AG08396 (cell line): ENCODE measurements around the gene RBMS1.
"Not testable (repeated sequence)": the region's sequence is repeated elsewhere in the genome, so short reads cannot be mapped to it uniquely, and the experiment has no call there.

ENCODE experiments used
- DNase-seq: peaks from one replicate; pipeline ENCODE4 v3.0.0; 2012; ENCODE audit warnings: low spot score, mixed read lengths

RBMS1 gene

GRCh38 chr2:160433466-160434140, 60.0 kb downstream of the RBMS1 start:
- DNase-seq: no peak

DNA sequence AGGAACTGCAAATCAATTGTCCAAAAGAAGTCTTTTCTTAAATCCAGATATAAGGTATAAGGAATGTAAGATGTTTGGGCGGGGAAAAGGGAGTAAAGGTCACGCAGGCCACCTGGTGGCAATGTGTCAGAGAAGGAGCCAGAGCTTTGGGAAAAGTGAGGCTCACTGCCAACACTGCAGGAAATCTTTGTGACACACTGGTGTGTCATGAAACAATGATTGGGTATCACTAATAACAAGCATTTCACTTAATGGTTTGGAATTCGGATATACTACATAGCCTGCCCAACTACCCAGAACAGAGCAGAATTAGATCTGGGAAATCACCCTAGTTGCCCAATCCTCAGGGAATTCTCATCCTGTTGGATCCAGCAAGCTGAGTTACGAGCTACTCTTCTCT, 61.0 kb downstream of the RBMS1 start:
- peak; percentile 54 for DNase-seq

GRCh38 chr2:160431441-160431840, 62.2 kb downstream of the RBMS1 start:
- DNase-seq: no peak

GRCh38 chr2:160430001-160430344, 63.6 kb downstream of the RBMS1 start:
- DNase-seq: no peak

DNA sequence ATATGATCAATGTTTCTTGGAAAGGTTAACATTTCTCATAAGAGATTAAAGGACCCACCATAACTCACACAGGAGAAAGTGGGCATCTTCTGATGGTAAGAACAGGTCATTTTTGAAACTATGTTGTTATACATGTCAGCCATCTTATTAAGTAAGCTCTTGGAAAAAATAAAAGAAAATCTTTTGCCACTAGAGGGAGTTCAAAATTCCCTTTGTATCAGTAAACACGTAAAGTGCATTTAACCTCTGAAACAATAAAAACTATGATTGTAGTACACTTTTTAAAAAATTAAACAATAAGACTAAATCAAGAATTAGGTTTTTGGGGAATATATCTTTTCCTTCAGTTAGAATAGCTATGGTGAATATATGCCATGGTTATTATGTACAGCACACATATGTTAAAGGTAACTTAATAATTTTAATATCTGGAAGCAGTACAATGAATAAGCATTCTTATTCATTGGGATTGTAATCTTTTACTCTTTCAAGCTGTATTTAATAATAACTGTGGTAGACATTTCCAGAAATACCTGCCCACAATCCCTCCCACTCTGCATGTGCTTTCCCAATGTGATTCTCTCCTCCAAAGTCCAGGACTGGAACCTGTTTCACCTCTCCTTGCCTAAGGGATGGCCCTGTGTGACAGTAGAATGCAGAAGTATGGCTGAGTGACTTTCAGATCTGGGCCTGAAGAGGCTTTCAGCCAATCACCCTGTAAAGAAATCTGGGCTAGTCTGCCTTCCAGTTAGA, 64.2 kb downstream of the RBMS1 start:
- no peak for DNase-seq

GRCh38 chr2:160428405-160428763, 65.2 kb downstream of the RBMS1 start:
- DNase-seq: no peak

- DNase-seq: peak; percentile 37
Observed at GRCh38 chr2:160427629-160428404, 65.8 kb downstream of the RBMS1 start.

DNA sequence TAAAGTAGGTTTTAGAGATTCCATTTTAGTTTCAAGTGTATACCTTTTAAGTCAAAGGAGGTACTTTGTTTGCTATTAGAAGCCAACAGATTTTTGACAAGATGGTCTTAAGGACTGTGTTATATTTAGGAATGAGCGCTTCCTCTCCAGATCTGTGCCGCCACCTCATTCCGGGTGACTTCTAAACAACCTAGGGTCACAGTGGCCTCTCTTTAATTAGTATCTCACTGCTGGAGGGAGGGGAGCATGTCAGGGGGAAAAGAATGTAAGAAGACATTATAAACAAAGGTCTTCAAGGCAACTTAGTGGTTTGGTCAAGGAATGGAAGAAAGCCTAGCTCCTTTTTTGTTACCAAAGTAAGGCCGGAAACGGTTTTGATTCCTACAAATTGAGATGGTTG, 67.0 kb downstream of the RBMS1 start:
- no peak for DNase-seq

DNA sequence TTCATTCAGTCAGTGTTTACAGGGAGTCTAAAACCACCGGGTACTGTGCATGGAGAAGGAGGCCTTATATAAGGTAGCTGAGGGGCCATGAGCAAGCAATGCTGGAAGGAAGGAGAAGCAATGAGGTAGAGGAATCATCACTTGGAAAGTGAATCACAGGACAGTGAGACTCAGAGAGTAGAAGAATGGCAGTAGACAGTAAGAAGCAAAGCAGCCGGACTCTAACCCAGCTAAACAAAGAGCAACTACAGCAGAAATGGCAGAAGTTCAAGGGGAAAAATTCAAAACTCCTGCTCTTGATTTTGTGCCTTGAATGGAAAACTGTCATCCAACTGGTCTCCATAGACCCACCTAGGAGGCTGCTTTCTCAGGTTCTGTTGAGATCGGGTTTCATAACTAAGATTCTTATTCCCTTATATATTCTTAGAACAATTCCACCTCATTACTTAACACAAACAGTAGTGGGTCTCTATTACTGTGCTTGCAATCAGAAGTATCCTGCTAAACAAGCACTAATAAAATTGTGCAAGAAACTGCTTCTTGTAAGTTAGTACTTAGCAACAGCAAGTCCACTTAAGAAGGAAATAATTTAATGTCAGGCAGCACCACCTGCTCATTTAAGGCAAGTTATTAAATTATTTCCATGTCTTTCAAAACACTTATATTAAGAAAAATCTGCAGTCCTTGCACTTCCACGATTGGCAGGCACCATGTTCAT, 68.0 kb downstream of the RBMS1 start:
- no peak for DNase-seq

DNA sequence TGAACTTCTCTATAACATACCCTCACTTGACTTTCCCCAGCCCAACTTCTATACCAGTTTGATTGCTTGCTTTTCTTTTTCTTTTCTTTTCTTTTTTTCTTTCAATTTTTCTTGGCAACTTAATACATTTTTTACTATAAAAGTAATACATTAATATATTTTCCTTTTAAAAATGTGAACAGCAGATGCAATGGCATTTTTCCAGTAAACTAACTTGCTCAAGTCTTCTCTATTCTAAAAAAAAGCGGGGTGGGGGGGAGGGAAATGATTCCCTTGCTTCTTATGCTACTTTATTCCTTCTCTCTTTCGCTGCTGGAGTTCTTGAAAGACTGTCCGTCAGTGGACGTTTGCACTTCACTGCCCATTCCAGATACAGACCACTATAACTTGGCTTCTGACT, 70.5 kb downstream of the RBMS1 start:
- DNase-seq: no peak

DNA sequence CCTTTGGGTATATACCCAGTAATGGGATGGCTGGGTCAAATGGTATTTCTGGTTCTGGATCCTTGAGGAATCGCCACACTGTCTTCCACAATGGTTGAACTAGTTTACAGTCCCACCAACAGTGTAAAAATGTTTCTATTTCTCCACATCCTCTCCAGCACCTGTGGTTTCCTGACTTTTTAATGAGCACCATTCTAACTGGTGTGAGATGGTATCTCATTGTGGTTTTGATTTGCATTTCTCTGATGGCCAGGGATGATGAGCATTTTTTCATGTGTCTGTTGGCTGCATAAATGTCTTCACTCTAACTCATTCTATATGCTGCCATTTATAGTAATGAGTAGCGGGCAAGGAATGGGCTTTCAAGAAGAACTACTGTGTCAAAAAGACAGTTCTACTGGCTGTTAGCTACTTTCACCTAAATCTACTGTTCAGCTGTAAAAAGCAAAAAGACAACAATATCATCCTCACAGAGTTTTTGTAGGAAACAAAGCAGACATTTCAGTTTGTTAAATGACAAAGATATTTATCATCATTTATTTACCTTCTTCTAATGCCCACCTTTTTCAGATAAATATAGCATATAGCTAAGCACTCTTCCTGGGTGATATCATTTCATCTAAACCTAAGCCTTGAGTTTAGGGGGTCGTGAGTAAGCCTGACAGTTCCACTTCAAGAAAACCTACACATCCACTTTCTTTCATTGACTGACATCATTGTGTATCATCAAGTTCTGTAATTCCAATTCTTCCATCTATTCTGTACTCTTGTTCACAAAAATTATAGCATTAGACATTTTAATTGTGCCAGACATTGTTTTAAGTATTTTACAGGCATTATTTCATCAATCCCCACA, 71.7 kb downstream of the RBMS1 start:
- not testable (repeated sequence) for DNase-seq

DNA sequence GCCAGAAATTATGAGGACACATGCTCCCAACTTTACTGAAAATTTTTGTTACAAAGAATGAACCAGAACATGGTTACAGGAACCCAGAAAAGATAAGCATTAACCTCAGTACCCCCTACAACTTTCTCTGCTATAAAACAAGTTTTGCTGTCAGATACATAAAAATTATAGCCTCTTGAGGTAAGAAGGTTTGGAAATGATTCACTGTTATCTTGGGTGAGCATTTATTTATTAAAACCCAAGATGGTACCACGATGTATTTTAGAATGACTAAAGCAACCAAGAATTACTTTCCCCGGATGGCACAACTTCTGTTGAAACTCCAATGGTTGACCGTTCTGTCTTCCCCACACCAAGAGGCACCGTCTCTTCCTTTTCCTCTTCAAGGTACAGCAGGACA, 72.9 kb downstream of the RBMS1 start:
- DNase-seq: no peak

DNA sequence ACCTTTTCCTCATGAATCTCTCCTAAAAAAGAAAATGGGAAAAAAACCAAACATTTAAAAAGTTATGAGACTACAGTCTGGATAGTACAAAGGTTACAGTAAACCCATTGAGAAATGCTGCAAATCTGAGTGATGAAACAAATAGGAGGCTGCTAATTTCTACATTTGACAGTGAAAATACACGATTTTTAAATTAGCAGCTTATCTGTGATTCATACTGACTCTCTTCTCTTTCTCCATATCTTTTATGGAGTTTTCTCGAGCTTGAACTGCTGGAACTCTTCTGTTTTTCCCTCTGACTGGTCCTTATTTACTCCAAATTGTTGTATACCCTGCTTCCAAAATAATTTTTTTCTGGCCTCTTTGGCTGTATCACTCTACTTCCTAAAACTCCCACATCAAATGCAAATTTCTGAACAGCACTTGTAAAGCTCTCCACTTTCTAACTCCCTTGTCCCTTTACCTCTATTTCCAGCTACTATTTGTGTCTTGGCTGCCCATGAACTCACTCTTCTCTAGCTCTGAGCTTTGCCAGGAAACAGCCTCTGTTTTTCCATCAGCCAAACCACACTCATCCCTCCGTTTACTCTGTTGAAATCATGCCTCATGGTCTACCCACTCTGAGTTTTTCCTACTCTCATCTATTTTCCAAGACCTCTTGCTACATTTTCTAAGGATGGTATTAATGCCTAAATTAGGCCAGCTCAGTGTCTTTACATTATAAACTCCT, 73.7 kb downstream of the RBMS1 start:
- DNase-seq: peak; percentile 39

GRCh38 chr2:160418853-160419252, 74.8 kb downstream of the RBMS1 start:
- no peak for DNase-seq

DNA sequence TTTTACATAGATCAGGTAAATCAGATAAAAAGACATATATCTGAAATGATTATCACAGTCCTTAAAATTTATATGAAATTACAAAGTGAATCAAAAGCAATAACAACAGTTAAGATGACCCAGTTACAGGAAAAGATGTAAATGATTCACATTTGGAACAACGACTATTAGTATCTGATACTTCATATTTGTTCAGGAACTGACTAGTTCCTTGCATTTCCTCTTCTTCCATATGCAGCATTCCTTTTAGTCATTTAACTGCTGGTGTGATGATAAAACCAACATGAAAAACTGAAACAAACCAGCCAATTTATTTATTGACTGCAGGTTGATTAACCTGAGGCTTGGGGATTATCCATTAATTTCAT, 75.2 kb downstream of the RBMS1 start:
- DNase-seq: no peak

DNA sequence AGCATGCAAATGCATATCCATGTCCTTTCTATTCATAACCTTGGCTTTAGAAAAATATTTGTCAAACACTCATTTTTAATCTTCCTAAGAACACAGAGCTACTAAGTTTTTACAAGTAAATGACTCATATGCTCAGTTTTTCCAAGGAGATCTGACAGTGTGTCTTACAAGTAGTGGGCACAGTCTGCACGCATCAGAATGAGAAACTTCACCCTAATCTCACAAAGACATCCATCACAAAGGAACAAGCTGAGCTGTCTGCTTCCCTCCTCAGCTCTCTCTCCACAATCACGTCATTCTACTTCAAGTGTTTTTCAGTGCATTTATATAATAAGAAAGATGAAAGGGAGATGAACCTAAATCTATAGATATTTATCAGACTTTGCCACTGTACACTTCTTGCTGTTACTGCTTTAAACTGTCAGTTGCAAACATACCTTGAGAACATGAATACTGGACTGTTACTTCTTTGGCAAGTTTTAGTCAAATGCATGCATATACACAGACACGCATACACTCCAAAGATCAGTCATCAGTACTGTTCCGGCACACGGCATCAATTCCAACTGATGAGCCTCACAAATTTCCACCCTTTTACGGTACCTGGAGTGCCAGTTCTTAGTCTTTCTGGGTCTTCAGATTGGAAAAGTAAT, 75.7 kb downstream of the RBMS1 start:
- DNase-seq: peak; percentile 51

DNA sequence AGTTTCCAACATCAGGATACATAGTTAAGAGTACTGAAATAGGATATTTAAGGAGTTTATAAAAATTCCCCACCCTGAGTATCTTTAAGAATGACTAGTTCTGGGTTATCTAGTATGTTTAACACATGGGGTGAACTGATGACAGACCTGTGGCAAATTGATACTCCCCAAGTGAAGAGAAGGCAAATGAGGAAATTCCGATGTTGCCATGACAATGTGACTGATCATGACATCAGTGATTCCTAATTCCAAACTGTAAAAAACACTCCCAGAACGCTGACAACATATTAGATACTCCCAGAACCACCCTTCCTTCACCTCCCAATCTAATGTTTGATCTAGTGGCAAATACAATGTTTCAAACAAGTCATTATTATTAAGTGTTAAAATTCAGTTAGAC, 77.6 kb downstream of the RBMS1 start:
- peak; percentile 49 for DNase-seq

DNA sequence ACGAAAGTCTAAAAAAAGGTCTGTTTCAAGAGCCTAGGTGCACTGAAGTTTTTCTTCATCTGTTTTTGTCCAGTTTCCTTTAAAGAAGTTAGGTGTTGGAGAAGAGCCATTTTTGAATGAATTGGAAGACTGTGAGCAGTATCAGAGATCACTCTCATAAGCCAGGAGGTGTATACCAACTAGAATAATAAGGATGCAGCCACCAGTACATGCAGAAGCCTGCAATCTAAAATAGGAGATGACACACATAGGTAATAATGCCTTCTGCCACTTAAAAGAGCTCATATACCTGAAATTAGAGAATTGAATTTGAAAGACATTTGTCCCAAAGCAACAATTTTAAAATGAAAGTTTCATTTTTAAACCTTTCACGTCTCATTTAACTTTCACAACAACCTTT, 81.7 kb downstream of the RBMS1 start:
- no peak for DNase-seq

DNA sequence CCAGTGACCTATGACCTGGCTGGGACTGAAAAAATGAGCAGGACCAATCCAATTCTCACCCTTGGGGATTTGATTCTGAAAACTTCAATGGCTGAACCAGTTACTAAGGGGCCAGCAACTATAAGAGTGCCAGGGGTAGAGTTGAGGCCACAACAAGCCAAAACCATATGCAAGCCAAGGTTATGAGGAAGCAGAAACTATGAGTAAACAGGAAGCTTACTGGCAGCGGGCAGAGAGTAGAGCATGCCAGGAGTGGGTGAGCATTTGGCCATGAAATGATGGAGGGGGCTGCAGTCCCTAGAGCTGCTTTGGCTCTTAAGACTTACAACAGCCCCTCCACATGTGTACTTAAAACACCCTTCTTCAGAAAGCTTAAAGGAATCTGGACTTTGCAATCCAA, 82.4 kb downstream of the RBMS1 start:
- peak; percentile 51 for DNase-seq

GRCh38 chr2:160409480-160409879, 84.1 kb downstream of the RBMS1 start:
- no peak for DNase-seq

- DNase-seq: no peak
Observed at GRCh38 chr2:160408959-160409291, 84.7 kb downstream of the RBMS1 start.
